ENCODE data around the gene CAMK1. TPM values are rescaled to one million over a fixed set of nuclear protein-coding genes. Genes with fewer than 3 reads are reported as not detected.

Gene CAMK1
- total and polyA plus RNA-seq, 2 donors (not counting 3 experiments of a cell fraction or from before 2014, with no cell fraction given) = 23.5 to 28.4 TPM

DNA sequence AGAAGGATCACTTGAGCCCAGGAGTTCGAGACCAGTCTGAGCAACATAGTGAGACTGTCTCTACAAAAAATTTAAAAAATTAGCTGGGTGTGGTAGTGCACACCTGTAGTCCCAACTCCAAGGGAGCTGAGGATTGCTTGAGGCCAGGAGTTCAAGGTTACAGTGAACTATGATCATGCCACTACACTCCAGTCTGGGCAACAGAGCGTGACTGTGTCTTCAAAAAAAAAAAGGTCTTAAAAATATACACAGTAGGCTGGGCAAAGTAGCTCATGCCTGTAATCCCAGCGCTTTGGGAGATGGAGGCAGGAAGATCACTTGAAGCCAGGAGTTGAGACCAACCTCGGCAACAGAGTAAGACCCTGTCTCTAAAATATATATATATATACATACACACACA is 11.2 kb upstream of the CAMK1 start:
- dilution Hi-C loops (cut with MboI; ENCODE audit: extremely low pct_ligation_motif_present, low sequenced_read_pairs) = no loop called here

More for the DNA sequence above, 11.2 kb upstream of the CAMK1 start:
- Histone ChIP-seq H3K9me1 (replicated peaks; ENCODE audit: control insufficient read depth, extremely low read depth, insufficient read depth, low read length) (no peaks in the 10 kb centered on the region), H3K9me3 (replicated peaks; ENCODE audit: control insufficient read depth, insufficient read depth, low read length) (no peaks in the 10 kb centered on the region), H3K27ac (ENCODE audit: insufficient read depth, low read depth, low read length) (no peak overlapping the region), H3K79me2 (ENCODE audit: control insufficient read depth, insufficient read depth, low read length) (no peaks in the 10 kb centered on the region), H3K36me3 (ENCODE audit: control insufficient read depth in 2 of 2, extremely low read depth in 1 of 2, insufficient read depth in 2 of 2, low read length in 2 of 2) (peaks cover 0 to 5% of the 10 kb centered on the region in 2 experiments), H3K4me2 (ENCODE audit: insufficient read depth, low read length) (no peak overlapping the region), H3K9ac (replicated peaks; ENCODE audit: extremely low read depth, insufficient read depth, low read length) (no peak overlapping the region), H3K4me1 (ENCODE audit: control insufficient read depth, extremely low read depth, insufficient read depth, low read length) (no peaks in the 10 kb centered on the region), H3K27me3 (ENCODE audit: control insufficient read depth in 2 of 2, insufficient read depth in 2 of 2, low read length in 2 of 2) (no peaks in the 10 kb centered on the region), H4K20me1 (replicated peaks; ENCODE audit: control insufficient read depth, extremely low read depth, insufficient read depth, low read length) (no peaks in the 10 kb centered on the region), H2AFZ (ENCODE audit: low read depth, low read length) (no peak overlapping the region), H3K4me3 (replicated peaks in 1 of 3; ENCODE audit: insufficient read depth in 1 of 3, low read depth in 1 of 3, low read length in 3 of 3) (no peak overlapping the region)
- no peak for FAIRE-seq
- ChIA-PET CTCF (interaction anchor here (0.6 to 1.1 kb wide), 2 partner anchors 11 to 28 kb away, joined by 3 read pairs; partner anchors contain the start of gene CAMK1), POLR2A (no interaction called here)
- intact Hi-C loops (cut with micrococcal nuclease) = no loop called here
- BruUV-seq (replicated peaks) = no TSS peak
- TF ChIP-seq POLR2A (IDR thresholded peaks at IDR 0.05; ENCODE audit: low read depth, low read length) = no peak
- TF ChIP-seq, protein P1, sequence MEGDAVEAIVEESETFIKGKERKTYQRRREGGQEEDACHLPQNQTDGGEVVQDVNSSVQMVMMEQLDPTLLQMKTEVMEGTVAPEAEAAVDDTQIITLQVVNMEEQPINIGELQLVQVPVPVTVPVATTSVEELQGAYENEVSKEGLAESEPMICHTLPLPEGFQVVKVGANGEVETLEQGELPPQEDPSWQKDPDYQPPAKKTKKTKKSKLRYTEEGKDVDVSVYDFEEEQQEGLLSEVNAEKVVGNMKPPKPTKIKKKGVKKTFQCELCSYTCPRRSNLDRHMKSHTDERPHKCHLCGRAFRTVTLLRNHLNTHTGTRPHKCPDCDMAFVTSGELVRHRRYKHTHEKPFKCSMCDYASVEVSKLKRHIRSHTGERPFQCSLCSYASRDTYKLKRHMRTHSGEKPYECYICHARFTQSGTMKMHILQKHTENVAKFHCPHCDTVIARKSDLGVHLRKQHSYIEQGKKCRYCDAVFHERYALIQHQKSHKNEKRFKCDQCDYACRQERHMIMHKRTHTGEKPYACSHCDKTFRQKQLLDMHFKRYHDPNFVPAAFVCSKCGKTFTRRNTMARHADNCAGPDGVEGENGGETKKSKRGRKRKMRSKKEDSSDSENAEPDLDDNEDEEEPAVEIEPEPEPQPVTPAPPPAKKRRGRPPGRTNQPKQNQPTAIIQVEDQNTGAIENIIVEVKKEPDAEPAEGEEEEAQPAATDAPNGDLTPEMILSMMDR (IDR thresholded peaks at IDR 0.05; ENCODE audit: extremely low read depth in 1 of 2, insufficient read depth in 1 of 2, low read depth in 1 of 2, low read length in 2 of 2) = no peak
- TF ChIP-seq EZH2 (IDR thresholded peaks at IDR 0.05; ENCODE audit: borderline replicate concordance, low read depth, low read length, severe bottlenecking) = no peak
- TF ChIP-seq, protein P2, sequence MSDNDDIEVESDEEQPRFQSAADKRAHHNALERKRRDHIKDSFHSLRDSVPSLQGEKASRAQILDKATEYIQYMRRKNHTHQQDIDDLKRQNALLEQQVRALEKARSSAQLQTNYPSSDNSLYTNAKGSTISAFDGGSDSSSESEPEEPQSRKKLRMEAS (IDR thresholded peaks at IDR 0.05; ENCODE audit: insufficient read depth, insufficient read length) = no peak
- no peak for TF ChIP-seq JUN (IDR thresholded peaks at IDR 0.05; ENCODE audit: borderline replicate concordance, insufficient read depth, insufficient read length, low read depth)
- TF ChIP-seq FOS (IDR thresholded peaks at IDR 0.05; ENCODE audit: borderline replicate concordance, insufficient read depth, low read length) = no peak
- TF ChIP-seq GATA2 (IDR thresholded peaks at IDR 0.05; ENCODE audit: insufficient read depth, insufficient read length, low read depth, low read length) = no peak
- TF ChIP-seq MYC (IDR thresholded peaks at IDR 0.05; ENCODE audit: low read depth, low read length) = no peak
- TF ChIP-seq POLR2AphosphoS5 (IDR thresholded peaks at IDR 0.05; ENCODE audit: insufficient read depth, low read depth, low read length) = no peak
- no peak for DNase-seq (ENCODE audit: low read depth, low spot score)
